Neural cell (in vitro differentiated cells): ENCODE results near the gene FBLIM1. TPM values are rescaled to one million over a fixed set of nuclear protein-coding genes. Genes with fewer than 3 reads are reported as not detected.

Experiments used
- H2AFZ ChIP-seq: fragments of 200-600, 300-800 bp; sonication (generic), shearing (Covaris generic); 2 replicates; pipeline ENCODE4 v1.6.0; 2014; ENCODE audit warnings: low read depth, mild to moderate bottlenecking, antibody characterized with exemption, low read length, moderate library complexity
- H3F3A ChIP-seq: fragments of 200-600 bp; shearing (Covaris generic); 2 replicates; pipeline ENCODE4 v1.6.1; 2016; ENCODE audit warnings: mild to moderate bottlenecking, moderate library complexity, mixed read lengths, antibody characterized with exemption, low read length; ENCODE audit not compliant: insufficient read depth, poor library complexity, severe bottlenecking
- H3K27ac ChIP-seq: fragments of 200-600, 300-800 bp; sonication (generic), shearing (Covaris generic); 2 replicates; pipeline ENCODE4 v1.5.1; 2014; ENCODE audit warnings: mild to moderate bottlenecking, low read length, moderate library complexity
- H3K27me3 ChIP-seq: fragments of 300-800, 200-600 bp; sonication (generic), shearing (Covaris generic); 2 replicates; pipeline ENCODE4 v1.6.0; 2014; ENCODE audit warnings: mild to moderate bottlenecking, low read depth, low read length, moderate library complexity; ENCODE audit not compliant: insufficient read depth
- H3K36me3 ChIP-seq: fragments of 300-800, 200-600 bp; sonication (generic), shearing (Covaris generic); 2 replicates; pipeline ENCODE4 v1.5.1; 2014; ENCODE audit warnings: mild to moderate bottlenecking, antibody characterized with exemption, low read length, moderate library complexity; ENCODE audit not compliant: insufficient read depth
- H3K4me2 ChIP-seq: fragments of 300-800, 200-600 bp; sonication (generic), shearing (Covaris generic); 2 replicates; pipeline ENCODE4 v1.6.0; 2014; ENCODE audit warnings: mild to moderate bottlenecking, low read length
- H3K4me3 ChIP-seq: fragments of 300-800, 200-600 bp; sonication (generic), shearing (Covaris generic); 2 replicates; pipeline ENCODE4 v1.5.1; 2014; ENCODE audit warnings: mild to moderate bottlenecking, low read length, moderate library complexity
- H3K79me2 ChIP-seq: fragments of 200-600 bp; shearing (Covaris generic); replicated peaks from 2 replicates; pipeline ENCODE4 v1.6.0; 2014; ENCODE audit warnings: mild to moderate bottlenecking, low read length, moderate library complexity; ENCODE audit not compliant: insufficient read depth
- H3K9ac ChIP-seq: fragments of 300-800, 200-600 bp; sonication (generic), shearing (Covaris generic); 2 replicates; pipeline ENCODE4 v1.6.1; 2016; ENCODE audit warnings: mild to moderate bottlenecking, low read length, mixed read lengths
- H3K9me2 ChIP-seq: fragments of 200-600 bp; shearing (Covaris generic); 2 replicates; pipeline ENCODE4 v1.6.1; 2016; ENCODE audit warnings: mild to moderate bottlenecking, low read length, mixed read lengths; ENCODE audit not compliant: insufficient read depth
- H3K9me3 ChIP-seq: fragments of 200-600, 300-800 bp; sonication (generic), shearing (Covaris generic); 2 replicates; pipeline ENCODE4 v1.6.1; 2016; ENCODE audit warnings: mild to moderate bottlenecking, mixed run types, low read length, moderate library complexity, mixed read lengths
- H4K20me1 ChIP-seq: fragments of 200-600 bp; shearing (Covaris generic); 2 replicates; pipeline ENCODE4 v1.6.1; 2016; ENCODE audit warnings: mild to moderate bottlenecking, mixed run types; ENCODE audit not compliant: insufficient read depth
- CTCF ChIP-seq: fragments of 450-650 bp; IDR thresholded peaks from 2 replicates; pipeline ENCODE4 v1.5.1; 2014; ENCODE audit warnings: antibody characterized with exemption, mild to moderate bottlenecking, moderate library complexity; ENCODE audit not compliant: poor library complexity, severe bottlenecking
- EP300 ChIP-seq: fragments of 450-650 bp; conservative IDR thresholded peaks from 2 replicates; pipeline ENCODE4 v1.6.1; 2014; ENCODE audit warnings: antibody characterized with exemption, mild to moderate bottlenecking, moderate library complexity; ENCODE audit not compliant: poor library complexity, severe bottlenecking
- EZH2 ChIP-seq: fragments of 200-600, 300-800 bp; shearing (Covaris generic), sonication (generic); IDR thresholded peaks from 2 replicates; pipeline ENCODE4 v1.6.1; 2014; ENCODE audit warnings: antibody characterized with exemption, low read length, borderline replicate concordance, mild to moderate bottlenecking; ENCODE audit not compliant: insufficient read depth, poor library complexity, severe bottlenecking
- MXI1 ChIP-seq: fragments of 450-650 bp; conservative IDR thresholded peaks from 2 replicates; pipeline ENCODE4 v1.6.1; 2014; ENCODE audit warnings: antibody characterized with exemption, mild to moderate bottlenecking; ENCODE audit not compliant: poor library complexity, severe bottlenecking
- POLR2AphosphoS5 ChIP-seq: IDR thresholded peaks from 2 replicates; pipeline ENCODE4 v1.6.1; 2012
- RAD21 ChIP-seq: fragments of 450-650 bp; conservative IDR thresholded peaks from 2 replicates; pipeline ENCODE4 v1.6.1; 2014; ENCODE audit warnings: antibody characterized with exemption, mild to moderate bottlenecking, moderate library complexity
- REST ChIP-seq: IDR thresholded peaks from 2 replicates; pipeline ENCODE4 v1.6.1; 2012; ENCODE audit warnings: borderline replicate concordance
- SMC3 ChIP-seq: fragments of 450-650 bp; conservative IDR thresholded peaks from 2 replicates; pipeline ENCODE4 v1.6.1; 2014; ENCODE audit warnings: antibody characterized with exemption, mild to moderate bottlenecking, moderate library complexity; ENCODE audit not compliant: poor library complexity
- TAF1 ChIP-seq: IDR thresholded peaks from 2 replicates; pipeline ENCODE4 v1.6.1; 2012; ENCODE audit warnings: low read depth
- polyA plus RNA-seq: library from polyadenylated mRNA; depleted of rRNA; stranded (reverse); fragments of >200 nt; gene quantifications from 2 replicates; pipeline ENCODE4 v1.2.3, GENCODE V29; 2014

FBLIM1 gene
- polyA plus RNA-seq, 1 donor from 2014 or later: 24.9 TPM

- Histone ChIP-seq H3K9ac (no peak overlapping the region), H3K9me3 (no peaks in the 10 kb centered on the region), H3F3A (no peaks in the 10 kb centered on the region), H3K27ac (no peak overlapping the region), H2AFZ (no peak overlapping the region), H3K4me3 (no peak overlapping the region), H3K4me2 (no peak overlapping the region), H3K9me2 (no peaks in the 10 kb centered on the region), H3K36me3 (no peaks in the 10 kb centered on the region), H3K27me3 (no peaks in the 10 kb centered on the region), H3K79me2 (no peaks in the 10 kb centered on the region), H4K20me1 (no peaks in the 10 kb centered on the region)
- no peak for TF ChIP-seq SMC3
- TF ChIP-seq POLR2AphosphoS5: no peak
- TF ChIP-seq MXI1: no peak
- TF ChIP-seq EP300: no peak
- TF ChIP-seq CTCF: no peak
- no peak for TF ChIP-seq EZH2
Measured at GRCh38 chr1:15730936-15731335, 27.7 kb upstream of the FBLIM1 start.

GRCh38 chr1:15731735-15732685 lies 26.6 kb upstream of the FBLIM1 start:
- Histone ChIP-seq H3K27me3 (no peaks in the 10 kb centered on the region), H3K4me2 (no peak overlapping the region), H2AFZ (no peak overlapping the region), H3K79me2 (no peaks in the 10 kb centered on the region), H3F3A (no peaks in the 10 kb centered on the region), H3K9me2 (no peaks in the 10 kb centered on the region), H3K36me3 (no peaks in the 10 kb centered on the region), H3K4me3 (no peak overlapping the region), H3K27ac (no peak overlapping the region), H3K9me3 (no peaks in the 10 kb centered on the region), H4K20me1 (no peaks in the 10 kb centered on the region), H3K9ac (no peak overlapping the region)
- TF ChIP-seq MXI1 (no peak), EP300 (no peak), EZH2 (no peak), TAF1 (no peak), RAD21 (no peak), REST (no peak), POLR2AphosphoS5 (no peak), SMC3 (no peak), CTCF (no peak)
